ENCODE results near the gene KLF1.

KLF1 gene

GRCh38 chr19:12838182-12838885 is 48.7 kb downstream of the KLF1 start, which contains the start of gene MAST1:
Gene MAST1 (plus strand): TSS chr19:12838515. CDS start chr19:12838573, 58 bp downstream.
- no peaks in the 10 kb centered on the region for H3K9me3 ChIP-seq
- no peaks in the 10 kb centered on the region for H3K36me3 ChIP-seq
- H3K27me3 ChIP-seq, result peaks cover 100% of the 10 kb centered on the region
- H3K4me3 ChIP-seq (ENCODE audit: low read depth in 1 of 2, low read length in 1 of 2), result no peak within 1 kb of the TSS
- peaks cover 6 to 18% of the 10 kb centered on the region in 2 experiments for H3K4me1 ChIP-seq (ENCODE audit: control insufficient read depth in 1 of 2, insufficient read depth in 1 of 2, low read depth in 1 of 2, low read length in 1 of 2)
- TF ChIP-seq CTCF (IDR thresholded peaks at IDR 0.05), result peak; percentile 31
- H3K27ac ChIP-seq, result no peak within 1 kb of the TSS

DNA sequence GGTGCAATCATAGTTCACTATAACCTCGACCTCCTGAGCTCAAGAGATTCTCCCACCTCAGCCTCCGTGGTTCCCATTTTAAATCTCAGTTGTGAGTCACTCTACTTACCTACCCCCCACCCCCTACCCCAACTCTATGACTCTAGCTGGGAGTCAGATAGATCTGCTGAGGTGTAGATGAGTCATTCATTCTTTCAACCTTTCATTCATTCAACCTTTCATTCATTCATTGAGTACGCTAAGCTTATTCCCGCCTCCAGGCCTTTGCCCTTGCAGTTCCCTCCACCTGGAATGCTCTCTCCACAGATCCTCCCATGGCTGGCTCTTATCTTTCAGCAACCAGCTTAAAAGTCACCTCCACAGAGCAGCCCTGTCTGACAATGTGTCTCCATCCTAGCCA is 49.8 kb downstream of the KLF1 start:
- Histone ChIP-seq H3K4me3 (ENCODE audit: low read depth in 1 of 2, low read length in 1 of 2) (no peak overlapping the region), H3K27ac (no peak overlapping the region), H3K36me3 (no peaks in the 10 kb centered on the region), H3K9me3 (no peaks in the 10 kb centered on the region), H3K4me1 (ENCODE audit: control insufficient read depth in 1 of 2, insufficient read depth in 1 of 2, low read depth in 1 of 2, low read length in 1 of 2) (peaks cover 6 to 18% of the 10 kb centered on the region in 2 experiments), H3K27me3 (peaks cover 100% of the 10 kb centered on the region)
- no peak for TF ChIP-seq CTCF (IDR thresholded peaks at IDR 0.05)

- peaks cover 100% of the 10 kb centered on the region for H3K27me3 ChIP-seq
- H3K4me1 ChIP-seq (ENCODE audit: control insufficient read depth in 1 of 2, insufficient read depth in 1 of 2, low read depth in 1 of 2, low read length in 1 of 2), result peaks cover 6 to 18% of the 10 kb centered on the region in 2 experiments
- no peak overlapping the region for H3K4me3 ChIP-seq (ENCODE audit: low read depth in 1 of 2, low read length in 1 of 2)
- no peaks in the 10 kb centered on the region for H3K9me3 ChIP-seq
- H3K27ac ChIP-seq, result no peak overlapping the region
- TF ChIP-seq CTCF (IDR thresholded peaks at IDR 0.05), result no peak
- H3K36me3 ChIP-seq, result no peaks in the 10 kb centered on the region
Observed at GRCh38 chr19:12836529-12836863, 50.5 kb downstream of the KLF1 start.

GRCh38 chr19:12834976-12835757 is 51.8 kb downstream of the KLF1 start:
- no peaks in the 10 kb centered on the region for H3K36me3 ChIP-seq
- peaks cover 0 to 10% of the 10 kb centered on the region in 2 experiments for H3K4me1 ChIP-seq (ENCODE audit: control insufficient read depth in 1 of 2, insufficient read depth in 1 of 2, low read depth in 1 of 2, low read length in 1 of 2)
- H3K9me3 ChIP-seq, result no peaks in the 10 kb centered on the region
- no peak overlapping the region for H3K27ac ChIP-seq
- H3K27me3 ChIP-seq, result peaks cover 100% of the 10 kb centered on the region
- no peak for TF ChIP-seq CTCF (IDR thresholded peaks at IDR 0.05)
- no peak overlapping the region for H3K4me3 ChIP-seq (ENCODE audit: low read depth in 1 of 2, low read length in 1 of 2)

DNA sequence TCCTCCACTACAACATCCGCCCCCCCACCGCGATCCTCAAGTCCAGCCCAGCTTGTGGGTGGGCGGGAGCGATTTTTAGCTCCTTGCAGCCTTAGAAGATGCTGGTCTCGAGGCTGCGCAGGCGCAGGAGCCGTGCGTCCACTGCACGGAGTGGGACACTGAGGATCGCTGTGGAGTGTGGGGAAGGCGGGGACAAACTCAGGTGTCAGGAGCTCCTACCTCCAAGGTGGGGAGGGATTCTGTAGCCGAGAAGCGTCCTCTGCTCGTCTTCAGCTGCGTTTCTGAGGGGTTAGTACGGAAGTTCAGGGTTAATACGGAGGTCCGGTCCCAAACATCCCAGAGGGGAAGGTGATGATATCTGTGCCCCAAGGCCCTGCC is 52.4 kb downstream of the KLF1 start, which contains the start of gene RTBDN:
Gene RTBDN (minus strand): TSS at position 14 of the 378 bp plus-strand sequence. CDS start 4,600 bp downstream, outside the sequence.
- no peak for TF ChIP-seq CTCF (IDR thresholded peaks at IDR 0.05)
- Histone ChIP-seq H3K4me3 (ENCODE audit: low read depth in 1 of 2, low read length in 1 of 2) (peak within 1 kb of the TSS in 1 of 2 experiments; percentile 35), H3K27ac (no peak within 1 kb of the TSS), H3K27me3 (peaks cover 100% of the 10 kb centered on the region), H3K9me3 (no peaks in the 10 kb centered on the region), H3K36me3 (no peaks in the 10 kb centered on the region), H3K4me1 (ENCODE audit: control insufficient read depth in 1 of 2, insufficient read depth in 1 of 2, low read depth in 1 of 2, low read length in 1 of 2) (peaks cover 0 to 10% of the 10 kb centered on the region in 2 experiments)

Measured in neutrophil (primary cell).